ENCODE data around the gene GZMM. TPM values are rescaled to one million over a fixed set of nuclear protein-coding genes. Genes with fewer than 3 reads are reported as not detected.

The GZMM gene
- total and polyA plus RNA-seq, 2 experiments from 2014 or later = not detected

GRCh38 chr19:542173-542866 is 1.5 kb upstream of the GZMM start:
- TF ChIP-seq CTCF (IDR thresholded peaks at IDR 0.05; ENCODE audit: poor library complexity) = no peak
- TF ChIP-seq EZH2 (IDR thresholded peaks at IDR 0.05; ENCODE audit: borderline replicate concordance) = no peak
- TF ChIP-seq EZH2phosphoT487 (IDR thresholded peaks at IDR 0.05; ENCODE audit: low read depth, severe bottlenecking, unreplicated experiment) = no peak
- Histone ChIP-seq H3K79me2 (peaks cover 9% of the 10 kb centered on the region), H3K9me3 (ENCODE audit: low read depth) (no peaks in the 10 kb centered on the region), H3K36me3 (replicated peaks; ENCODE audit: insufficient read depth, low read depth) (no peaks in the 10 kb centered on the region), H3K9me2 (replicated peaks; ENCODE audit: insufficient read depth) (no peaks in the 10 kb centered on the region), H3K4me2 (no peak overlapping the region), H3K27ac (no peak overlapping the region), H4K20me1 (ENCODE audit: insufficient read depth, poor library complexity, severe bottlenecking) (peaks cover 13% of the 10 kb centered on the region), H3K4me1 (ENCODE audit: insufficient read depth) (no peaks in the 10 kb centered on the region), H2AFZ (no peak overlapping the region), H3K4me3 (no peak overlapping the region), H3K27me3 (no peaks in the 10 kb centered on the region)
- WGBS (ENCODE audit: low lambda C conversion rate, missing lambda C conversion rate) = 95% methylated on average over 34 of the region's 34 CpGs
- no peak for DNase-seq (ENCODE audit: low spot score)

GRCh38 chr19:547117-547516 is 3.3 kb downstream of the GZMM start:
- no peak for TF ChIP-seq CTCF (IDR thresholded peaks at IDR 0.05; ENCODE audit: poor library complexity)
- no peak for TF ChIP-seq EZH2 (IDR thresholded peaks at IDR 0.05; ENCODE audit: borderline replicate concordance)
- TF ChIP-seq EZH2phosphoT487 (IDR thresholded peaks at IDR 0.05; ENCODE audit: low read depth, severe bottlenecking, unreplicated experiment) = no peak
- Histone ChIP-seq H3K27me3 (no peaks in the 10 kb centered on the region), H3K79me2 (no peaks in the 10 kb centered on the region), H2AFZ (no peak overlapping the region), H4K20me1 (ENCODE audit: insufficient read depth, poor library complexity, severe bottlenecking) (no peaks in the 10 kb centered on the region), H3K4me1 (ENCODE audit: insufficient read depth) (no peaks in the 10 kb centered on the region), H3K4me2 (no peak overlapping the region), H3K27ac (no peak overlapping the region), H3K9me3 (ENCODE audit: low read depth) (no peaks in the 10 kb centered on the region), H3K4me3 (no peak overlapping the region), H3K36me3 (replicated peaks; ENCODE audit: insufficient read depth, low read depth) (no peaks in the 10 kb centered on the region), H3K9me2 (replicated peaks; ENCODE audit: insufficient read depth) (no peaks in the 10 kb centered on the region)
- 94% methylated on average over 12 of the region's 15 CpGs for WGBS (ENCODE audit: low lambda C conversion rate, missing lambda C conversion rate)
- no peak for DNase-seq (ENCODE audit: low spot score)

- Histone ChIP-seq H3K27ac (no peak overlapping the region), H3K4me2 (no peak overlapping the region), H4K20me1 (ENCODE audit: insufficient read depth, poor library complexity, severe bottlenecking) (no peaks in the 10 kb centered on the region), H3K27me3 (no peaks in the 10 kb centered on the region), H3K9me2 (replicated peaks; ENCODE audit: insufficient read depth) (no peaks in the 10 kb centered on the region), H3K4me1 (ENCODE audit: insufficient read depth) (no peaks in the 10 kb centered on the region), H3K9me3 (ENCODE audit: low read depth) (no peaks in the 10 kb centered on the region), H3K4me3 (no peak overlapping the region), H2AFZ (no peak overlapping the region), H3K36me3 (replicated peaks; ENCODE audit: insufficient read depth, low read depth) (no peaks in the 10 kb centered on the region), H3K79me2 (no peaks in the 10 kb centered on the region)
- TF ChIP-seq EZH2 (IDR thresholded peaks at IDR 0.05; ENCODE audit: borderline replicate concordance) (no peak), EZH2phosphoT487 (IDR thresholded peaks at IDR 0.05; ENCODE audit: low read depth, severe bottlenecking, unreplicated experiment) (no peak), CTCF (IDR thresholded peaks at IDR 0.05; ENCODE audit: poor library complexity) (no peak)
- WGBS (ENCODE audit: low lambda C conversion rate, missing lambda C conversion rate) = 90% methylated on average over 20 of the region's 26 CpGs
- DNase-seq (ENCODE audit: low spot score) = no peak
Measured at GRCh38 chr19:547836-548720, 4.2 kb downstream of the GZMM start.
